Liver (tissue), 9 donors: ENCODE measurements around the gene ST3GAL3. TPM values are rescaled to one million over a fixed set of nuclear protein-coding genes. Genes with fewer than 3 reads are reported as not detected.

Source experiments
- DNase-seq: peaks from one replicate; pipeline ENCODE4 v3.0.0-alpha.2; 2017; ENCODE audit warnings: low spot score
- H3K27ac ChIP-seq, 2 donors: one replicate each; pipeline ENCODE4 v1.7.0; 2013; ENCODE audit warnings: inconsistent platforms in 2 of 2, low read length in 2 of 2, control low read depth in 1 of 2, low read depth in 1 of 2, mild to moderate bottlenecking in 1 of 2
- H3K27me3 ChIP-seq, 4 donors: one replicate each; pipeline versions ENCODE4 v1.6.1 to v1.7.0; 2013; ENCODE audit warnings: low read length in 3 of 4, inconsistent platforms in 1 of 4, mild to moderate bottlenecking in 1 of 4, moderate library complexity in 1 of 4; ENCODE audit not compliant: control insufficient read depth in 4 of 4, insufficient read depth in 4 of 4
- H3K36me3 ChIP-seq, 4 donors: one replicate each; pipeline versions ENCODE4 v1.6.1 to v1.7.0; 2013; ENCODE audit warnings: low read length in 3 of 4, mild to moderate bottlenecking in 3 of 4, low read depth in 1 of 4, moderate library complexity in 1 of 4; ENCODE audit not compliant: control insufficient read depth in 4 of 4, insufficient read depth in 3 of 4
- H3K4me1 ChIP-seq, 4 donors: one replicate each; pipeline versions ENCODE4 v1.6.1 to v1.7.0; 2013; ENCODE audit warnings: low read length in 3 of 4, mild to moderate bottlenecking in 3 of 4, moderate library complexity in 1 of 4; ENCODE audit not compliant: control insufficient read depth in 4 of 4, insufficient read depth in 4 of 4
- H3K4me3 ChIP-seq, 3 donors: one replicate each; pipeline versions ENCODE4 v1.6.1 to v1.7.0; 2013; ENCODE audit warnings: low read length in 3 of 3, control low read depth in 1 of 3, low read depth in 1 of 3, mild to moderate bottlenecking in 1 of 3
- H3K9ac ChIP-seq, 2 donors: one replicate each; pipeline ENCODE4 v1.7.0; 2013; ENCODE audit warnings: low read length in 2 of 2, mild to moderate bottlenecking in 2 of 2, moderate library complexity in 2 of 2, control low read depth in 1 of 2, low read depth in 1 of 2
- H3K9me3 ChIP-seq, 4 donors: one replicate each; pipeline versions ENCODE4 v1.6.1 to v1.7.0; 2013; ENCODE audit warnings: low read length in 3 of 4; ENCODE audit not compliant: control insufficient read depth in 4 of 4
- FOXA1 ChIP-seq: IDR thresholded peaks from 2 replicates; pipeline ENCODE4 v1.6.1; 2016; ENCODE audit warnings: antibody characterized with exemption
- FOXA2 ChIP-seq: IDR thresholded peaks from 2 replicates; pipeline ENCODE4 v1.6.1; 2016; ENCODE audit warnings: antibody characterized with exemption
- GABPA ChIP-seq, 2 donors: IDR thresholded peaks in 1 of 2; conservative IDR thresholded peaks in 1 of 2; 2 replicates each; pipeline ENCODE4 v1.6.1; 2016; ENCODE audit warnings: antibody characterized with exemption in 2 of 2, mild to moderate bottlenecking in 1 of 2, moderate library complexity in 1 of 2
- HNF4A ChIP-seq, 2 donors: conservative IDR thresholded peaks; 2 replicates each; pipeline ENCODE4 v1.6.1; 2016; ENCODE audit warnings: antibody characterized with exemption in 2 of 2, mild to moderate bottlenecking in 2 of 2
- HNF4G ChIP-seq: IDR thresholded peaks from 2 replicates; pipeline ENCODE4 v1.6.1; 2016; ENCODE audit warnings: antibody characterized with exemption
- JUND ChIP-seq, 2 donors: IDR thresholded peaks; 2 replicates each; pipeline ENCODE4 v1.6.1; 2016; ENCODE audit warnings: antibody characterized with exemption in 2 of 2
- NR2F2 ChIP-seq: IDR thresholded peaks from 2 replicates; pipeline ENCODE4 v1.6.1; 2016; ENCODE audit warnings: antibody characterized with exemption
- RAD21 ChIP-seq, 2 donors: IDR thresholded peaks; 2 replicates each; pipeline ENCODE4 v1.6.1; 2016; ENCODE audit warnings: antibody characterized with exemption in 2 of 2, mild to moderate bottlenecking in 2 of 2
- RXRA ChIP-seq, 2 donors: IDR thresholded peaks; 2 replicates each; pipeline ENCODE4 v1.6.1; 2017 to 2018; ENCODE audit warnings: antibody characterized with exemption in 2 of 2, mild to moderate bottlenecking in 1 of 2
- TAF1 ChIP-seq: conservative IDR thresholded peaks from 2 replicates; pipeline ENCODE4 v1.6.1; 2016; ENCODE audit warnings: antibody characterized with exemption, mild to moderate bottlenecking
- YY1 ChIP-seq: IDR thresholded peaks from 2 replicates; pipeline ENCODE4 v1.6.1; 2016; ENCODE audit warnings: antibody characterized with exemption, mild to moderate bottlenecking
- WGBS: extraction: QIAGEN DNeasy Blood & Tissue Kit; methylation state at CpG from one replicate; pipeline ENCODE4 v1.1.7; 2013; 5-methylcytosine and 5-hydroxymethylcytosine counted together
- polyA plus RNA-seq, 2 donors: library from polyadenylated mRNA; stranded (reverse) in 1 of 2; unstranded in 1 of 2; fragments of 200-250 nt in 1 of 2; fragments of >200 nt in 1 of 2; fragmentation: Nextera tagmentation in 1 of 2; extraction: Ambion mirVana in 1 of 2; gene quantifications; one replicate each; pipeline versions ENCODE4 v1.2.1 to v1.2.3, GENCODE V29; 2013 to 2015
- total RNA-seq, 2 donors: library from RNA; depleted of rRNA; stranded (reverse); fragments of >200 nt; gene quantifications; one replicate each; pipeline ENCODE4 v1.2.3, GENCODE V29; 2014
- TF ChIP-seq, protein P1 (sequence below): IDR thresholded peaks from 2 replicates; pipeline ENCODE4 v1.6.1; 2016; ENCODE audit warnings: antibody characterized with exemption
- TF ChIP-seq, protein P2 (sequence below): fragments of 150-350 bp; IDR thresholded peaks from 2 replicates; pipeline ENCODE4 v1.5.1; 2017; ENCODE audit warnings: improper control_type of control experiment, low read depth, low read length; ENCODE audit not compliant: missing input control
- TF ChIP-seq, protein P3 (sequence below): IDR thresholded peaks from 2 replicates; pipeline ENCODE4 v1.6.1; 2016; ENCODE audit warnings: antibody characterized with exemption, mild to moderate bottlenecking
- TF ChIP-seq, protein P4 (sequence below): IDR thresholded peaks from 2 replicates; pipeline ENCODE4 v1.6.1; 2016; ENCODE audit warnings: antibody characterized with exemption
- TF ChIP-seq, protein P5 (sequence below): IDR thresholded peaks from 2 replicates; pipeline ENCODE4 v1.6.1; 2016; ENCODE audit warnings: antibody characterized with exemption
- donor health status: healthy.
- donor health status: healthy.
- donor health status: healthy.
- donor health status: healthy.
- donor health status: healthy.

The ST3GAL3 gene
- total and polyA plus RNA-seq, 4 donors: 4.9 to 11.4 (median 8.1) TPM

DNA sequence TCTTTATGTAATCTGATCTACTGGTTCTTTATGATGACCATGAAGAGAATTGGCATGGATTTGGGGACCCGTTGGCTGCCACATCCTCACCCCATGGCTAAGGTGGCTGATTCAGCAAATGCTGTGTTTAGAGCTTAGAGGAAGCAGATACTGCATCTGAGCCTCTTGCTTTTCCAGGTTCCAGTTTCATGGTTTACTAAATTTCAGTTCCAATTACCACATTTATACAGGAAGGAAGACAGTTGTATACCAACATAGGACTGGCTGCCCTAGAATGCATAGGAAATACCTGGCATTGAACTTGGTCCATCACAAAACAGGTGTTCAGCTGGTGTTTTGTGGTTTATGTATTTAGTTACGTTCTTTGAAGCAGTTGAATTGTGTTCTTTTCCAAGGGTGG lies 107.1 kb downstream of the ST3GAL3 start:
- Histone ChIP-seq H3K27ac (no peak overlapping the region), H3K4me3 (no peak overlapping the region), H3K36me3 (peaks cover 0 to 17% (median 11%) of the 10 kb centered on the region in 4 donors), H3K9ac (no peak overlapping the region), H3K9me3 (peaks cover 0 to 3% (median 0%) of the 10 kb centered on the region in 4 donors), H3K27me3 (no peaks in the 10 kb centered on the region), H3K4me1 (no peaks in the 10 kb centered on the region)
- TF ChIP-seq GABPA (IDR thresholded peaks at IDR 0.05 in 1 of 2, conservative IDR thresholded peaks at IDR 0.05 in 1 of 2) (no peak), RAD21 (IDR thresholded peaks at IDR 0.05) (no peak), FOXA2 (no peak), HNF4A (conservative IDR thresholded peaks at IDR 0.05) (no peak), NR2F2 (no peak), HNF4G (no peak), TAF1 (no peak), JUND (IDR thresholded peaks at IDR 0.05) (no peak)
- TF ChIP-seq, protein P1, sequence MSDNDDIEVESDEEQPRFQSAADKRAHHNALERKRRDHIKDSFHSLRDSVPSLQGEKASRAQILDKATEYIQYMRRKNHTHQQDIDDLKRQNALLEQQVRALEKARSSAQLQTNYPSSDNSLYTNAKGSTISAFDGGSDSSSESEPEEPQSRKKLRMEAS: no peak
- TF ChIP-seq, protein P2, sequence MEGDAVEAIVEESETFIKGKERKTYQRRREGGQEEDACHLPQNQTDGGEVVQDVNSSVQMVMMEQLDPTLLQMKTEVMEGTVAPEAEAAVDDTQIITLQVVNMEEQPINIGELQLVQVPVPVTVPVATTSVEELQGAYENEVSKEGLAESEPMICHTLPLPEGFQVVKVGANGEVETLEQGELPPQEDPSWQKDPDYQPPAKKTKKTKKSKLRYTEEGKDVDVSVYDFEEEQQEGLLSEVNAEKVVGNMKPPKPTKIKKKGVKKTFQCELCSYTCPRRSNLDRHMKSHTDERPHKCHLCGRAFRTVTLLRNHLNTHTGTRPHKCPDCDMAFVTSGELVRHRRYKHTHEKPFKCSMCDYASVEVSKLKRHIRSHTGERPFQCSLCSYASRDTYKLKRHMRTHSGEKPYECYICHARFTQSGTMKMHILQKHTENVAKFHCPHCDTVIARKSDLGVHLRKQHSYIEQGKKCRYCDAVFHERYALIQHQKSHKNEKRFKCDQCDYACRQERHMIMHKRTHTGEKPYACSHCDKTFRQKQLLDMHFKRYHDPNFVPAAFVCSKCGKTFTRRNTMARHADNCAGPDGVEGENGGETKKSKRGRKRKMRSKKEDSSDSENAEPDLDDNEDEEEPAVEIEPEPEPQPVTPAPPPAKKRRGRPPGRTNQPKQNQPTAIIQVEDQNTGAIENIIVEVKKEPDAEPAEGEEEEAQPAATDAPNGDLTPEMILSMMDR: no peak
- TF ChIP-seq, protein P3, sequence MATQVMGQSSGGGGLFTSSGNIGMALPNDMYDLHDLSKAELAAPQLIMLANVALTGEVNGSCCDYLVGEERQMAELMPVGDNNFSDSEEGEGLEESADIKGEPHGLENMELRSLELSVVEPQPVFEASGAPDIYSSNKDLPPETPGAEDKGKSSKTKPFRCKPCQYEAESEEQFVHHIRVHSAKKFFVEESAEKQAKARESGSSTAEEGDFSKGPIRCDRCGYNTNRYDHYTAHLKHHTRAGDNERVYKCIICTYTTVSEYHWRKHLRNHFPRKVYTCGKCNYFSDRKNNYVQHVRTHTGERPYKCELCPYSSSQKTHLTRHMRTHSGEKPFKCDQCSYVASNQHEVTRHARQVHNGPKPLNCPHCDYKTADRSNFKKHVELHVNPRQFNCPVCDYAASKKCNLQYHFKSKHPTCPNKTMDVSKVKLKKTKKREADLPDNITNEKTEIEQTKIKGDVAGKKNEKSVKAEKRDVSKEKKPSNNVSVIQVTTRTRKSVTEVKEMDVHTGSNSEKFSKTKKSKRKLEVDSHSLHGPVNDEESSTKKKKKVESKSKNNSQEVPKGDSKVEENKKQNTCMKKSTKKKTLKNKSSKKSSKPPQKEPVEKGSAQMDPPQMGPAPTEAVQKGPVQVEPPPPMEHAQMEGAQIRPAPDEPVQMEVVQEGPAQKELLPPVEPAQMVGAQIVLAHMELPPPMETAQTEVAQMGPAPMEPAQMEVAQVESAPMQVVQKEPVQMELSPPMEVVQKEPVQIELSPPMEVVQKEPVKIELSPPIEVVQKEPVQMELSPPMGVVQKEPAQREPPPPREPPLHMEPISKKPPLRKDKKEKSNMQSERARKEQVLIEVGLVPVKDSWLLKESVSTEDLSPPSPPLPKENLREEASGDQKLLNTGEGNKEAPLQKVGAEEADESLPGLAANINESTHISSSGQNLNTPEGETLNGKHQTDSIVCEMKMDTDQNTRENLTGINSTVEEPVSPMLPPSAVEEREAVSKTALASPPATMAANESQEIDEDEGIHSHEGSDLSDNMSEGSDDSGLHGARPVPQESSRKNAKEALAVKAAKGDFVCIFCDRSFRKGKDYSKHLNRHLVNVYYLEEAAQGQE: no peak
- TF ChIP-seq, protein P4, sequence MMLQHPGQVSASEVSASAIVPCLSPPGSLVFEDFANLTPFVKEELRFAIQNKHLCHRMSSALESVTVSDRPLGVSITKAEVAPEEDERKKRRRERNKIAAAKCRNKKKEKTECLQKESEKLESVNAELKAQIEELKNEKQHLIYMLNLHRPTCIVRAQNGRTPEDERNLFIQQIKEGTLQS: no peak
- TF ChIP-seq, protein P5, sequence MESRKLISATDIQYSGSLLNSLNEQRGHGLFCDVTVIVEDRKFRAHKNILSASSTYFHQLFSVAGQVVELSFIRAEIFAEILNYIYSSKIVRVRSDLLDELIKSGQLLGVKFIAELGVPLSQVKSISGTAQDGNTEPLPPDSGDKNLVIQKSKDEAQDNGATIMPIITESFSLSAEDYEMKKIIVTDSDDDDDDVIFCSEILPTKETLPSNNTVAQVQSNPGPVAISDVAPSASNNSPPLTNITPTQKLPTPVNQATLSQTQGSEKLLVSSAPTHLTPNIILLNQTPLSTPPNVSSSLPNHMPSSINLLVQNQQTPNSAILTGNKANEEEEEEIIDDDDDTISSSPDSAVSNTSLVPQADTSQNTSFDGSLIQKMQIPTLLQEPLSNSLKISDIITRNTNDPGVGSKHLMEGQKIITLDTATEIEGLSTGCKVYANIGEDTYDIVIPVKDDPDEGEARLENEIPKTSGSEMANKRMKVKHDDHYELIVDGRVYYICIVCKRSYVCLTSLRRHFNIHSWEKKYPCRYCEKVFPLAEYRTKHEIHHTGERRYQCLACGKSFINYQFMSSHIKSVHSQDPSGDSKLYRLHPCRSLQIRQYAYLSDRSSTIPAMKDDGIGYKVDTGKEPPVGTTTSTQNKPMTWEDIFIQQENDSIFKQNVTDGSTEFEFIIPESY: no peak
- no peak for DNase-seq
- 87% methylated on average over 2 of the region's 2 CpGs for WGBS

DNA sequence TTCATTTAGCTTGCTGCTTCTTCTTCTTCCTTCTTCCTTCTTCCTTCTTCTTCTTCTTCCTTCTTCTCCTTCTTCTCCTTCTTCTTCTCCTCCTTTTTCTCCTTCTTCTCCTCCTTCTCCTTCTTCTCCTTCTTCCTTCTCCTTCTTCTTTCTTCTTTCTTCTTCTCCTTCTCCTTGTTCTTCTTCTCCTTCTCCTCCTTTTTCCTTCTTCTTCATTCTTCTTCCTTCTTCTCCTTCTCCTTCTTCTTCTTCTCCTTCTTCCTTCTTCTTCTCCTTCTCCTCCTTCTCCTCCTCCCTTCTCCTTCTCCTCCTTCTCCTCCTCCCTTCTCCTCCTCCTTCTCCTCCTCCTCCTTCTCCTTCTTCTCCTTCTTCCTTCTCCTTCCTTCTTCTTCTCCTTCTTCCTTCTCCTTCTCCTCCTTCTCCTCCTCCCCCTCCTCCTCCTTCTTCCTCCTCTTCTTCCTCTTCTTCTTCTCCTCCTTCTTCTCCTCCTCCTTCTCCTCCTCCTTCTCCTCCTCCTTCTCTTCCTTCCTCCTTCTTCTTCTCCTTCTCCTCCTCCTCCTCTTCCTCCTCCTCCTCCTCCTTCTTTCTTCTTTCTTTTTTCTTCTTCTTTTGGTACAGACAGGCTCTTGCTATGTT lies 110.1 kb downstream of the ST3GAL3 start:
- Histone ChIP-seq H3K9me3 (peaks cover 0 to 3% (median 0%) of the 10 kb centered on the region in 4 donors), H3K27me3 (no peaks in the 10 kb centered on the region), H3K36me3 (peaks cover 0 to 20% (median 13%) of the 10 kb centered on the region in 4 donors), H3K9ac (no peak overlapping the region), H3K4me1 (no peaks in the 10 kb centered on the region), H3K27ac (no peak overlapping the region), H3K4me3 (no peak overlapping the region)
- DNase-seq: no peak
- TF ChIP-seq TAF1: no peak
- TF ChIP-seq YY1: no peak
- TF ChIP-seq HNF4A (conservative IDR thresholded peaks at IDR 0.05): no peak
- TF ChIP-seq, protein P2: no peak
- no peak for TF ChIP-seq RXRA (IDR thresholded peaks at IDR 0.05)
- TF ChIP-seq, protein P5: no peak
- no peak for TF ChIP-seq FOXA1
- TF ChIP-seq NR2F2: no peak
